ENCODE results near the gene RAPGEF5. TPM values are rescaled to one million over a fixed set of nuclear protein-coding genes. Genes with fewer than 3 reads are reported as not detected.

The RAPGEF5 gene
- total and polyA plus RNA-seq, 2 donors (not counting 3 experiments of a cell fraction or from before 2014, with no cell fraction given) = 10.0 to 43.2 TPM

- Histone ChIP-seq H3K27me3 (ENCODE audit: control insufficient read depth in 2 of 2, insufficient read depth in 2 of 2, low read length in 2 of 2) (no peaks in the 10 kb centered on the region), H3K79me2 (ENCODE audit: control insufficient read depth, insufficient read depth, low read length) (no peaks in the 10 kb centered on the region), H3K9me3 (replicated peaks; ENCODE audit: control insufficient read depth, insufficient read depth, low read length) (no peaks in the 10 kb centered on the region), H3K9ac (replicated peaks; ENCODE audit: extremely low read depth, insufficient read depth, low read length) (no peak overlapping the region), H3K4me3 (replicated peaks in 1 of 3; ENCODE audit: insufficient read depth in 1 of 3, low read depth in 1 of 3, low read length in 3 of 3) (no peak overlapping the region), H4K20me1 (replicated peaks; ENCODE audit: control insufficient read depth, extremely low read depth, insufficient read depth, low read length) (no peaks in the 10 kb centered on the region), H3K27ac (ENCODE audit: insufficient read depth, low read depth, low read length) (no peak overlapping the region), H3K9me1 (replicated peaks; ENCODE audit: control insufficient read depth, extremely low read depth, insufficient read depth, low read length) (no peaks in the 10 kb centered on the region), H3K4me1 (ENCODE audit: control insufficient read depth, extremely low read depth, insufficient read depth, low read length) (peaks cover 5% of the 10 kb centered on the region), H2AFZ (ENCODE audit: low read depth, low read length) (no peak overlapping the region), H3K36me3 (ENCODE audit: control insufficient read depth in 2 of 2, extremely low read depth in 1 of 2, insufficient read depth in 2 of 2, low read length in 2 of 2) (no peaks in the 10 kb centered on the region), H3K4me2 (ENCODE audit: insufficient read depth, low read length) (no peak overlapping the region)
- intact Hi-C loops (cut with micrococcal nuclease) = loop anchor here (1.0 to 2.0 kb wide), 3 partner anchors 75 to 193 kb away; no protein-coding TSS in a partner anchor
- TF ChIP-seq MYC (IDR thresholded peaks at IDR 0.05; ENCODE audit: low read depth, low read length) (no peak), POLR2A (IDR thresholded peaks at IDR 0.05; ENCODE audit: low read depth, low read length) (no peak), FOS (IDR thresholded peaks at IDR 0.05; ENCODE audit: borderline replicate concordance, insufficient read depth, low read length) (no peak), CTCF (IDR thresholded peaks at IDR 0.05; ENCODE audit: extremely low read depth in 1 of 2, insufficient read depth in 1 of 2, low read depth in 1 of 2, low read length in 2 of 2) (no peak), POLR2AphosphoS5 (IDR thresholded peaks at IDR 0.05; ENCODE audit: insufficient read depth, low read depth, low read length) (no peak), GATA2 (IDR thresholded peaks at IDR 0.05; ENCODE audit: insufficient read depth, insufficient read length, low read depth, low read length) (no peak), JUN (IDR thresholded peaks at IDR 0.05; ENCODE audit: borderline replicate concordance, insufficient read depth, insufficient read length, low read depth) (no peak), EZH2 (IDR thresholded peaks at IDR 0.05; ENCODE audit: borderline replicate concordance, low read depth, low read length, severe bottlenecking) (no peak)
- TF ChIP-seq, protein P1, sequence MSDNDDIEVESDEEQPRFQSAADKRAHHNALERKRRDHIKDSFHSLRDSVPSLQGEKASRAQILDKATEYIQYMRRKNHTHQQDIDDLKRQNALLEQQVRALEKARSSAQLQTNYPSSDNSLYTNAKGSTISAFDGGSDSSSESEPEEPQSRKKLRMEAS (IDR thresholded peaks at IDR 0.05; ENCODE audit: insufficient read depth, insufficient read length) = no peak
- no TSS peak for BruUV-seq (replicated peaks)
- dilution Hi-C loops (cut with MboI; ENCODE audit: extremely low pct_ligation_motif_present, low sequenced_read_pairs) = no loop called here
- ChIA-PET CTCF (interaction anchor here (0.8 to 4.0 kb wide), 25 partner anchors 9 to 205 kb away, joined by 3 to 88 read pairs (median 4); no protein-coding TSS in a partner anchor), POLR2A (no interaction called here)
- FAIRE-seq (no peak), DNase-seq (ENCODE audit: low read depth, low spot score) (no peak)
Observed at GRCh38 chr7:22296265-22296566, 60.7 kb downstream of the RAPGEF5 start.

All from endothelial cell of umbilical vein (primary cell).